Breast epithelium (tissue), 3 donors: ENCODE measurements around the gene RNF4.

Experiments used
- POLR2A ChIP-seq: fragments of 450-650 bp; IDR thresholded peaks from one replicate; pipeline ENCODE4 v1.6.1; 2016; ENCODE audit warnings: antibody characterized with exemption, mild to moderate bottlenecking, moderate library complexity
- TF ChIP-seq, protein P1 (sequence below), 3 donors: fragments of 450-650 bp; IDR thresholded peaks; one replicate each; pipeline ENCODE4 v1.5.1; 2016 to 2017; ENCODE audit warnings: antibody characterized with exemption in 3 of 3, mild to moderate bottlenecking in 3 of 3, moderate library complexity in 3 of 3

- TF ChIP-seq POLR2A = no peak
- TF ChIP-seq, protein P1, sequence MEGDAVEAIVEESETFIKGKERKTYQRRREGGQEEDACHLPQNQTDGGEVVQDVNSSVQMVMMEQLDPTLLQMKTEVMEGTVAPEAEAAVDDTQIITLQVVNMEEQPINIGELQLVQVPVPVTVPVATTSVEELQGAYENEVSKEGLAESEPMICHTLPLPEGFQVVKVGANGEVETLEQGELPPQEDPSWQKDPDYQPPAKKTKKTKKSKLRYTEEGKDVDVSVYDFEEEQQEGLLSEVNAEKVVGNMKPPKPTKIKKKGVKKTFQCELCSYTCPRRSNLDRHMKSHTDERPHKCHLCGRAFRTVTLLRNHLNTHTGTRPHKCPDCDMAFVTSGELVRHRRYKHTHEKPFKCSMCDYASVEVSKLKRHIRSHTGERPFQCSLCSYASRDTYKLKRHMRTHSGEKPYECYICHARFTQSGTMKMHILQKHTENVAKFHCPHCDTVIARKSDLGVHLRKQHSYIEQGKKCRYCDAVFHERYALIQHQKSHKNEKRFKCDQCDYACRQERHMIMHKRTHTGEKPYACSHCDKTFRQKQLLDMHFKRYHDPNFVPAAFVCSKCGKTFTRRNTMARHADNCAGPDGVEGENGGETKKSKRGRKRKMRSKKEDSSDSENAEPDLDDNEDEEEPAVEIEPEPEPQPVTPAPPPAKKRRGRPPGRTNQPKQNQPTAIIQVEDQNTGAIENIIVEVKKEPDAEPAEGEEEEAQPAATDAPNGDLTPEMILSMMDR (IDR thresholded peaks at IDR 0.05) = no peak
These were observed 11.7 kb downstream of the RNF4 start for GRCh38 chr4:2480649-2481048.
